GM19043 (cell line): ENCODE data around the gene JAZF1.

Experiments used
- ATAC-seq: cut with Tn5 transposase; IDR thresholded peaks from one replicate; pipeline ENCODE4 v1.9.1; 2021; ENCODE audit warnings: low read depth; ENCODE audit not compliant: unreplicated experiment

Gene JAZF1

DNA sequence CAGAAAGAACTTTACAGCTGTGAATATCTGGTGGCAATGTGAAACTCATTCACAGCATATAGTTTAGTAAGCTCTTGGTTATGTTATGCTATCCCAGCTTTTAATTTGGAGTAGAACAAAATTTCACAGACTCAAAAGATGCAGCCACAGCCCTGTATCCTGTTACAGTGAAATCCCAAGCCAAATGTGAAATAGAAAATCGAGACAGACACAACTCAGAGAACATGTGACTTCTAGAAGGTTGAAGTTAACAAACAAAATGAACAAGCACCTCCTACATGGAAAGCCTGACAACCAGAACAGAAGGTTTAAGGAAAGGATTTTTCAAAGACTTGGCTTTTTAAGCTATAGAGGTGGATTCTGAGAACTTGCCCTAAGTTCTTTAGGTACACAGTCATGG lies 39.6 kb downstream of the JAZF1 start:
- no peak for ATAC-seq

DNA sequence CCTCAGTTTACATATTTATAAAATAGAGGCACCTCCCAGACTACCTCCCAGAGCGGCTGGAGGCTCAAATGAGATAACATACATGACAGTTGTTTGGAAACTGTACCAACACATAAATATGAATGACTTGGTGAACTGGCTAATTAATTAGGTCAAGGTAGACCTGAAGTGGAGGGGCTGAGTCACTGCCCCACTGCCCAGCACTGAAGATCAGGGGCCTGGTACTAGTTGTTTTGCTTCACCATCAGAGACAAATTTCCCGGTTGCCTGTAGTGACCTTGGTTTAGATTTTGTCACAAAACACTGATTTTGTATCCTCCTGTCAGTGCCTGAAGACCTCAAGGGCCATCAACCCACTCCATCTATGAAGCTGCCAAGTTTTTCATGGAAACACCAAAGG lies 41.8 kb downstream of the JAZF1 start:
- ATAC-seq: no peak

DNA sequence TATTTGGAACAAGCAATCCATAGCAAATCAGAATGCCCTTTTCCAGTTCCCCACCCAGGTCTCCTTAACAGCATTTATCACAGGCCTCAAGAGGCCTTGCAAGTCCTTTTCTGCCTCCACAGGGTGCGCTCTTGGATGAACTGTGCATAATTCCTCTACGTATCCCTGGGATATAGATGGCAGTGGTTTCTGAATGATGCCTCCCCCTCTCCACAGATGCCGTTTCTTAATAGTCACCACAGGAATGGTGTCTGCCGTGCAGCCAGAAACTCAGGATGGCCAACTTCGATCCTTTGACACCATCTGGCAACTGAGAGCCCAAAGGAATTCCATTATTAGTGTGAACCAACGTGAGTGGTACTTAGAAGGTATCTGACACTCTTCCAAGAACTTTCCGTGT lies 43.1 kb downstream of the JAZF1 start:
- no peak for ATAC-seq

DNA sequence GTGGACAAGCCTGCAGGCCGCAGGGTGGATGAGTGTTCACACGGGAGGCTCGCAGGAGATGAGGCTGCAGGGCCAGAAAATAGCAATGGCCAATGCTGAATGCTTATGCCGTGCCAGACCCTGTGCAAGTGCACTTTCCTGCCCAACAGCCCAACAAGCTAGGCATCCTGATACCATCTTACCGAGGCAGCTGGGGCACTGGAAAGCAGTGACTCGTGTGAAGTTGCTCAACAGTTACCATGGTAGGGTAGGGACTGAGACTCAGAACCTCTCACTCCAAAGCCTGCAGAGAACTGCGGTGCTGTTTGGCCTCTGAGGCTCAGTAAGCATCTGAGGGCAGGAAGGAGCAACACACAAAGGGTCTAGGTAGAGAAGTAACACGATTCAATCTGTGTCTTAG lies 43.7 kb downstream of the JAZF1 start:
- no peak for ATAC-seq

DNA sequence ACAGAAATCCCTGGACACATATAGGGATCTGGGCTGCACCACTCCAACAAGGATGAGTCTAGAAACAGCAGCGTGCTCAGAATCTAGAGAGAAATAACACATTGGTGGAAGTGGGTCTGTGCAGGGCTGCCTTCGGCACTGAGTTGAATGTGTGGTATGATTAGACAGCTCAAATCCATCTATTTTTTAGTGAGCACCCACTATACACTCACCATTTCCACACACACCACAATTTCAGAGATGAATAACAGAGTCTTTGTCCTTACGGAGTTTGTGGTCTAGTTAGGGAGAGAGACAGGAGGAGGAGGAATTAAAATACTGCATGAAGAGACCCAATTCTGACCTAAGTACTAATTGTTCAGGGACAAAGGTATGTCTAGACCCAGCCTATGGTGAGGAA lies 44.2 kb downstream of the JAZF1 start:
- ATAC-seq: no peak

DNA sequence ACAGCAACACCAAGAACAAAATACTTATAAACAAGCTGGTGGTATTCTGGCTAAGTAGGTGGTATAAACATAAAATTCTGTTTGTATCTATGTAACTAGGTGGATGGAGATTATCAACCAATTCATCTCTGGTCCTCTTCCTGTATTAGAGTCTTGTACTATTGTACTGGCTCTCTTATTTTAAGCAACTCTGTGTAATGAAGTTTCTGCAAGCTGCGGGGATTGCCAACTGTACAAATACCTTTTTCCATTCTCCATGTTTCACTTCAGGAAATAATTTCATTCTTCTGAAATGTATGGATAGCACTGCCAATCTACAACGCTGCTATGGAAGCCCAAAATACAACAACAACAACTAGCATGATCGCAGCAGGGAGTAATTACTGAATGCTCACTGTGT lies 44.8 kb downstream of the JAZF1 start:
- ATAC-seq: no peak

DNA sequence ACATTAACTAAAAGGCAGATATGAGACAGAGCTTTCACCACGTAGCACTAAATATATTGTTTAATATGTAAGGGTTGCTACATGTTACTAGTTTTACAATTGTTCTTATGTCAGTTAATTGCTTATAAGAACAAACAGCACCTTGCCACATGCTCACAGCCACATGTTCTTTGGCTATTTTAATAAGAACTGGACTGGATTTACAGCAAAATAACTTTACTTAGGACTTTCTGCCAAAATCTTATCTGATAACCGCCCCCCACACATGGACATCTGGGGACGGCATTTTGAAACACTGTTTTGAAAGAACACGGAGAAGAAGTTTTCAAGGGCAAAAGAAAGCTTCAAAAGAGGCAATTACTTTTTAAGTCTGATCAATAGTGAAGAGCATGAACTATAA lies 45.3 kb downstream of the JAZF1 start:
- no peak for ATAC-seq

DNA sequence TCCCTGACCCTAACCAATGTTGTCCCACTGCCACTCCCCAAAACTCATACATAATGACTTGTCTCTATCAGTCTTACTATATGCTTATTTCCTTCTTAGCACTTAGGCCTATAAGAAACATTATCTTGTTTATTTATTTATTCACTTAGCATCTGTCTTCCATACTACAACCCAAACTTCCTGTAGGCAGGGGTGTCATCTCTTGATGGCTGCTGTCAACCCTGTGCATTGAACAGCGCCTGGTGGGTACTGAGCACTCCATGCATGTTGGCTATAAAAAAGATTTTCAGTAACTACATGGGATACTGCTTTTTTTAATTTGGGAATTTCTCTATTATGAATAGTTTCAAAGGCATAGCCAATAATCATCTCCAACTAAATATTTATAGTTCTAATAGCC lies 46.7 kb downstream of the JAZF1 start:
- no peak for ATAC-seq

DNA sequence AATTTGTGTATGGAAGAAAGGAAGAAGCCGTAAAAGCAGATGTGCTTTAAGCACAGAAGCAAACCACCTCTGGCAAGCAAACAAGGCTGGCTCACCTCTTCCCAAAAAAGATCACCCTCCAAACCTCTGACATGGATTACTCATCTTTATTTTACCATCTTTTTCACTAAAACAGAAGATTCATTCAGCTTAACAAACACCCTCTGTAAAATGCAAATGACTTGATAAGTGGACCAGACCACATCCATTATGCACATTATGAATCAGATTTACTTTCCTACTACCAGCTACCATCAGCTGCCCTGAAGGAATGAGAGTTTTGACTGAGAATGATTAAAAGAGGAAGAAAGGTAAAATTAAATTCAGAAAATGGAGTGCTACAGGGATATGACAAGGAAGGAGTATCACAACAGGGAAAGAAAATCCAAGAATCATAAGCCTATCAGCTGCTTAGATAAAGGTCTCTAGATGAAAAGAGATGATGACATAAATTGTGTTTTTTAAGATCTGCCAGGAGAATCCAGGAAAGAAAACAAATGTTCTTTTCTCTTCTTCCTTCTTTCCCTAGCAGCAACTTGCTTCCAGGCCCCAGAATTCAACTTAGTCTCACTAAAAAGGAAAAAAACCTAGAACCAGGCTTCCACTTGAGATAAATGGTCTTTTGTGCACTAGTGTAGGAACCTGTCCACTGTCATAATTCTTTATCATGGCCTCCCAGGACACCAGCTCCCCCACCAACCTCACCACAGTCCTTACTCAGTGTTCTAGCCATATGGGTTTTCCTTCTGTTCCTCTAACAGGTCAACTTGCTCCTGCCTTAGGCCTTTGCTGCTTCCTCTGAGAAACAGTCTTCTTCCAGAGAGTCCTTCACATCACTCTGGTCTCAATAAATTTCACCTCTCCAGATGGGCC lies 47.4 kb downstream of the JAZF1 start:
- no peak for ATAC-seq

DNA sequence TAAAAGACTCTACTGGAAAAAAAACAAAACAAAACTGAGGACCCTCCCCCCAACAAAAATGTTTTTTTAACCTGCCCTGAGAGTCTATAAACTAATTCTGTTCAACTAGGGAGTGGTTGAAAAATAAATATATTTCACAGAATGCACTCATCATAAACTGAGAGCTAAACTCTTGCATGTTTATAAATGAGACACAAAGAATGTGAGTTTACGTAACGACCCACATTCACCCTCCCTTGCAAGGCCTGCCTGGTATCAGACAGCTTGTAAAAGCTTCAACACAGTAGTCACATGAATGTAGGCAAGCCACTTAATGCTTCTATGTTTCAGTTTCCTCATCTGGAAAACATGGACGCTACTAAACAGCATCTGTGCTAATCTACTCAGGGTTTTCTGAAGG lies 50.3 kb downstream of the JAZF1 start:
- no peak for ATAC-seq

DNA sequence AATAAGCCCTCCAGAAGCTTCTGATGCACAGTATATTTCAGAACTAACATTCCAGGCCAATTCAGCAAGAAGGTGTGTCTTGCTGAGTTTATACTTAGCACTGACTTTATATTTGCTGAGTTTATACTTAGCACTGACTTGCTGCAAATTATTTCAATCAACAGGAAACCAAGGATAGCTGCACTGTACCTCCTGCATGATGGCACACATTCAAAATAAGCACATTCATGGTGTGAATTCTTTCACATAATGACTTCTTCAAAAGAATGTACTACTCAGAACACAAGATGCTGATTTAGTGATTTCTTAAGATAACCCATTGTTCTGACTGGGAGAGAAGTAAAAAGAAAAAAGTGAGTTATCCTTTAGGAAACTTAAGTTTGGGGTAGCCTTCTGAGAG lies 52.0 kb downstream of the JAZF1 start:
- no peak for ATAC-seq

DNA sequence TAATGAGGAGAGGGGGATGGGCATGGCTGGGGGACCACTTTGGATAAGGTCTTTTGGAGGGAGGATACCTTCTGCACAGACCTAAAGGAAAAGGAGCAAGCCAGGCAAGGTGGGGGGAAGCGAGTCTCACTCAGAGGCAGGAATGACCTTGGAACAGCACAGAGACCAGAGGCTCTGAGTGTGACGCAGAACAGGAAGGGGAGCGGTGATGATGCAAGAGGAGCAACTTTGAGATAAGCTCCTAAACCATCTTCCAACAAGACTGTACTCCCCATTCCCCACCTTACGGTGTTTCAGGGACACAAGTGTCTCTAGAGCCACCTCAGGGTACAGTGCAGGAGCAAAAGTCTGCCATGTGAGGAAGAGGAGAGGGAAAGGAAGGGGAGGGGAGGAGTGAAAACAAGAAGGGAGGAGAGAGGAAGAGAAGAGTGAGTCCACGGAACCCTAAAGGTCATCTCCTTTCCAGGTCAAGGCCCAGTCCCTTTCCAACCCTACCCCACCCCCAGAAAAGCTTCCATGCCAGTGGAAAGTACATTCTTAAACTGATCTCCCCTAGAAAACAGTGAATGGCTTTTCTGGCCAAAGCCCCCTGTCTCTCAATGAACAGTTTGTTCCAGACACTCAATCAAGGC lies 54.1 kb downstream of the JAZF1 start:
- ATAC-seq: no peak

DNA sequence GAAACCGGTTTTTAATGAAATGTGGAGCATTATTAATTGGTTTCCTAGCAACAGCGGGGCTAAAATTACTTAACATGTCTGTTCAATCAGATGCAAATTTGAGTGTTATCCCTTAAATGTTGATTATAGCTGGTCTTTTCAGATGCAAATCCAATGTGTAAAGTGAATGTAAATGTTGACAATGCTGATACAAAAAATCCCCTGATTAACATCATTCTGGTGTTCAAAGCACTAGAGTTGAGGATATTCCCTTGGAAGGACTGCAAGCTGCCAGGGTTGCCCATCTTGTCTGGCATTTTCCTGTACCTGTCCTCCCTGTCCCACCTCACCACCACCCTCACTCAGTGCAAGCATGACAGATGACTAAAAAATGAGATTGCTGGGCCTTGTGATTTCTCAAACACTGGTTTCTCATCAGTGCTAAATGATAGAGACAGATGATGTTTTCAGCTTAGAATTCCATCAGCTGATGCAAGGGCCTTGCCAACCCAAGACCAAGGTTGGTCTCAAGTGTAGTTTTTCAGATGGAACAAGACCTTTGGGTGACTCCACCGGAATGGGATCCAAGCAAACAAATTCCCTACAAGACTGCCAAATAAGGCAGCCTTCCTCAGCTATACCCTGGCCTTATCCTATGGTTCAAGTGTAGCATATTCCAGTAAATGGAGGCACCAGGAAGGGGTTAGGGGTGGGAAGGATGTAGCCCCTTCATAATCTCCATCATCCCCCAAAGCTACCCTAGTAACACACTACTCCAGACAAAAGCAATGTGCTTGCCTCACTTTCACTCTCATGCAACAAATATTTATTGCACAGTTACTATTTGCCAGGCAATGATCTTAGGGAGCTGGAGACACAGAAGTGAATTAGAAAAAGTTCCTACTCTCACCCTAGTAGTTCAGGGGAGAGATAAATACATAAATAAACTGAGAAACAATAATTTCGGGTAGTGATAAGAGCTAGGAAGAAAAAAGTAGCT lies 54.9 kb downstream of the JAZF1 start:
- no peak for ATAC-seq

DNA sequence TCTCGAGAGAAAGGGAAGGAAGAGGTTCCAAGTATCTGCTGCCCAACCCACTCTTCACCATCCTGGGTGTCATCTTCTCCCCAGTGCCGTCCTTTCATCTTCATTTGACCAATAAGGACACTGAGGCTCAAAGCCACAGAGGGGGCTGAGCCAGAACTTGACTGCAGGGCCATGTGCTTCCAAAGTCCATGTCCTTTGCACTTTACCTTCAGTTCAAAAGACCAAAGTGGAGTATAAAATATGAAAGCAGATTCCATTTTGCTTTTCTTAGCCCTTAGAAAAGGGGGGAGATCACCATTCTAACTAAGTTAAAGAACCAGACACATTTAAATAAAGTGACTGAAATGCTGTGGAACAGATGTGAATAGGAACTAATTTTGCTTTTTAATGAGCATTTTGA lies 56.2 kb downstream of the JAZF1 start:
- ATAC-seq: no peak

DNA sequence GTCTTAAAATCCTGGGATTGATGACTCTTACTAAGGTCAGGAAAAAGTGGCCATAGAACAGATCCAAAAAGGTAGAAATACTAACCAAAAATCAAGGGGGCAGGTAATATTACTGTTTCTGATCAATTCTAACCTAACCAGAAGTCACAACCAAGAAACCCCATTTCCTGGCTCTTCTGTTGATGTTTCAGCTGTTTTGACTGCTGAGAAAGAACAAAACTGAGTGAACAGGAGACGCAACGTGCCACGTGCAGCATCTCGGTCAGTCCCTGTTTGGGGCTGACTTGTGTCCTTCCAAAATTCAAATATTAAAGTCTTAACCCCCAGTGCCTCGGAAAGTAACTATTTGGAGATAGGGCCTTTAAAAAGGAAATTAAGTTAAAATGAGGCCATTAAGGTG lies 56.8 kb downstream of the JAZF1 start:
- no peak for ATAC-seq

DNA sequence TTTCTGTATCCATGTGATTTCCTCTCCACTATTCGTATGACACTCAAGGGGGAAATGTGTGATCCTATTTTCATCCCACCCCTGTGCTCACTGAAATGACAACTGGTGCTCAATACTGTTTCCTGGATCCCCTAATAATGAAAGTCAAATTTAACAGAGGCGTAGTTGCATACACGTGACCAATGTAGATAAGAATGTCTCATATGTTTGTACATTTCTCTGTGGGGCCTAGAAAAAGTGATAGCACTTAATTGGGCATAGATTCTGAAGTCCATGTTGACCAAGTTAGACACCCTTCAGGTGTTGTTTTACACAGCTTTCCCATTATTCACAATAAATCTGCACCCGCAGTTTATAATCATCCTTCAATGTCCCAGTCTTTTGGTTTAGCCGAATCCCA lies 59.1 kb downstream of the JAZF1 start:
- ATAC-seq: no peak

DNA sequence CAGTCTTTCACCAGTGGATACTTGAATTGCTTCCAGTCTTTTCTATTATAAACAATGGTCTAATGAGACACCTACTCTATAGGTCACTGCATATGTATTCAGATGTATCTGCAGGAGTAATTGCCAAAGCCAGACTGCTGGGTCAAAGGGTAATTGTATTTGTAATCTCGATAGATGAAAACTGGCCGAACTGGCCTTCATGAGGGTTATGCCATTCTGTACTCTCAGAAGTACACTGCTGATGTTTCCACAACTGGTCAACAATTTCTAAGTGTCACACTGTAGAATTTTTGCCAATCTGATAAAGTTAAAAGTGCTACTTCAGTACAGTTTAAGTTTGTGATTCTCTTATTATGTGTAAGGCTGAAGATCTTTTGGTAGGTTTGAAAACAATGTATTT lies 64.6 kb downstream of the JAZF1 start:
- ATAC-seq: no peak

DNA sequence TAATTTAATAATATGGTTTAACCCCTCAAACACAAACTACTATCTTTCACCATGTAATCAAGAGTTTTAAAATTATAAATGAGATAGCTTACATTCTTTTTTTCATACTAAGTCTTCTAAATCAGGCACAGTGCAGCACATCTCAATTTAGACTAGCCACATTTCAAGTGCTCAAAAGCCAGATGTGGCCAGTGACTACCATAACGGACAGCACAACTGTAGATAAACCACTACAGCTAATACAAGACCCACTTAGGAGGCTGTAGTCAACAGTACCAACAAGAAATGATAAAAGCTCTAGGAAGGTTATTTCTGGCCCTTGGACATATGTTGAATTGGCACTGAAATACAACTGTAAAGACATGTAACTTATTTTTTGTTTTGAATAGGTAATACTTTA lies 65.3 kb downstream of the JAZF1 start:
- no peak for ATAC-seq

DNA sequence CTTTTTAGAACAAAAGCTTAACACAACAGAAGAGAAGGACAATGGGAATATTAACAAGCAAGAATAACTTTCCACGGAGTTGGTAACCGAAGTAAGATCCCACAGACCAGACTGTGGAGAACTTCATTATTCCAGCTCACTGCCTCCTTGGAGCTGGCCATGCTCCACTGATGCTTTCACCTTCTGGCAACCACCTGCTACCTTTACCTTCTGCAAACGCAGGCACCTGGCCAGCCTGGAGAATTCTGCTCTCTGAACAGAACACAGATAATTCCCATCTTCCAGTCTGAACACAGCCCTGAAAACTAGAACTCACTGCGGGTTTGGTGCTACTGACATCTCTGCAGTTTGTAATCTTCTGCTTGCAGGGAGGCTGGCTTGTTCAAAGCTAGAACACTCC lies 66.5 kb downstream of the JAZF1 start:
- ATAC-seq: no peak

DNA sequence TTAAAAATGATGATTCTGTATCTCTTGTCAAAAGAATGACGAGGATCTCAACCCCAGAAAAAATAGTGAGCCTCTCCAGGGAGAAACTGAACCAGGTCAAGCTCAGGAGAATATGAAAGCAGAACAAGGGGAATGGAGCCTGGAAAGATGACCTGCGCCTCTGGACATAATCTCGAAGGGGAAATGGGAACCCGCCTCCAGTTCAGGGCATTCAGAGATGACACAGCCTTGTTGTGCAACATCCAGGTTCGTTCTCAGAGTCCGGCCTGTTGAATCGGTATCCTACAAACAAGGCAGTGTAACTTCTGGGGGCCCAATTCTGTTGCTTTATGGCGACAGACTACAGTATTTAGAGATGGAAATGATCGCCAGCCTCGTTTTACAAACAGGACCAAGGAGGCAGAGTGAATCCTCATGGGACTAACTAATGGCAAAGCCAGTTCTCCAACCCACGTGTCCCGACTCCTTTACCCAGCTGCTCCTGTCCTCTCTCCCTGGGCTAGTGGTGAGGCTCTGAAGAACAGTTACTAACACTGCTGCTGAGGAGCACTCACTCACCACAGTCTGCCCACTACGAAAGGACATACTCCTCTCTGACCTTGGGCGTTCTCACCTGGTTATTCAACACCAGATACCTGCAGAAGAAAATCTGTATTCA lies 67.6 kb downstream of the JAZF1 start:
- ATAC-seq: no peak

DNA sequence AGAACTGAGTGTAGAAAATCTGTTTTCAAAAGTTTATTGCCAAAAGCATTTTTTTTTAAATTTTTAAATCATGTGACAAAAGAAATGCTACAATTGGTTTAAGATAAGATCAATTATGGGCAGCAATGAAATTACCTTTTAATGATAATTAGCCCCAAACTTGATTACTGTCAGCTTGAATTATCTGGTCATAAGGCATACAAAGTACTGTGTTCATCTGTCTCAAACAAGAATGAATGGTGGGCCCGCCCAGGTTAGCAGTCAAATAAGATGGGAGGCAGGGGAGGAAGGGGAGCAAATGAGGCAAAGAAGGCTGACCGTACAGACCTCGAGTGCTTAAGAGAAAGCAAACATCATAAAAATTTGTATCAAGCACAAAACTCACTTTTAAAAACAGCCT lies 68.1 kb downstream of the JAZF1 start:
- no peak for ATAC-seq
